K562 (cell line): ENCODE measurements around the gene TCHP. TPM values are rescaled to one million over a fixed set of nuclear protein-coding genes. Genes with fewer than 3 reads are reported as not detected.

ENCODE experiments used
- HCFC1 ChIP-seq: IDR thresholded peaks from 2 replicates; pipeline ENCODE4 v1.6.1; 2012; ENCODE audit warnings: low read depth, low read length, improper control_type of control experiment
- KLF16 ChIP-seq: IDR thresholded peaks from 2 replicates; pipeline ENCODE4 v1.6.1; 2016; ENCODE audit warnings: antibody characterized with exemption
- MED1 ChIP-seq: sonication (generic); formaldehyde crosslinking; IDR thresholded peaks from 2 replicates; pipeline ENCODE4 v1.8.1; 2023; ENCODE audit warnings: missing genetic modification reagents, borderline replicate concordance
- RB1 ChIP-seq: fragments of 450-650 bp; IDR thresholded peaks from 2 replicates; pipeline ENCODE4 v1.6.1; 2017; ENCODE audit warnings: low read depth, mild to moderate bottlenecking
- SAP30 ChIP-seq: fragments of 200-600 bp; sonication (generic); IDR thresholded peaks from 2 replicates; pipeline ENCODE4 v1.6.1; 2012; ENCODE audit warnings: borderline replicate concordance, low read depth, mild to moderate bottlenecking, moderate library complexity, low read length, control low read depth, inconsistent platforms; ENCODE audit not compliant: insufficient read depth, poor library complexity, severe bottlenecking
- SMARCE1 ChIP-seq: fragments of 450-650 bp; IDR thresholded peaks from 2 replicates; pipeline ENCODE4 v1.7.1; 2016; ENCODE audit warnings: mild to moderate bottlenecking
- TOE1 ChIP-seq, 2 experiments: fragments of 450-650 bp in 1 of 2; sonication (generic) in 1 of 2; formaldehyde crosslinking in 1 of 2; IDR thresholded peaks; 2 replicates each; pipeline versions ENCODE4 v1.7.1 to v1.8.0; 2016 to 2022; ENCODE audit warnings: borderline replicate concordance in 2 of 2, mild to moderate bottlenecking in 2 of 2, antibody characterized with exemption in 1 of 2, inconsistent platforms in 1 of 2, low read depth in 1 of 2, missing genetic modification reagents in 1 of 2, moderate library complexity in 1 of 2
- YY1 ChIP-seq, 3 experiments: IDR thresholded peaks; 2 replicates each; pipeline ENCODE4 v1.6.1; 2011; ENCODE audit warnings: low read length in 2 of 3, mild to moderate bottlenecking in 2 of 3, moderate library complexity in 2 of 3, borderline replicate concordance in 1 of 3, control low read depth in 1 of 3, low read depth in 1 of 3; ENCODE audit not compliant: insufficient read depth in 3 of 3, insufficient replicate concordance in 2 of 3, control insufficient read depth in 1 of 3, insufficient read length in 1 of 3; ENCODE audit errors: extremely low read depth in 1 of 3
- ZNF282 ChIP-seq: sonication (generic); formaldehyde crosslinking; IDR thresholded peaks from 2 replicates; pipeline ENCODE4 v1.8.1; 2023; ENCODE audit warnings: missing genetic modification reagents
- polyA plus RNA-seq, 8 experiments: library from polyadenylated mRNA; depleted of rRNA in 4 of 8; stranded (reverse) in 5 of 8; unstranded in 3 of 8; fragments of >200 nt; fragmentation: Nextera tagmentation in 2 of 8; fragmentation: Illumina TruSeq in 1 of 8; extraction: Ambion mirVana in 2 of 8; extraction: Trizol in 1 of 8; gene quantifications; 2 replicates each; pipeline versions ENCODE4 v1.2.1 to v1.2.3, GENCODE V29; 2011 to 2014; ENCODE audit warnings: inconsistent platforms in 1 of 8, missing spikeins in 1 of 8
- total RNA-seq, 7 experiments: library from RNA; depleted of rRNA in 6 of 7; stranded (reverse); fragments of >200 nt in 6 of 7; fragmentation: Illumina TruSeq in 2 of 7; extraction: Trizol in 2 of 7; gene quantifications; 2 replicates each; pipeline versions ENCODE4 v1.2.1 to v1.2.3, GENCODE V29; 2011 to 2021; ENCODE audit warnings: low replicate concordance in 1 of 7
- TF ChIP-seq, protein P1 (sequence below): IDR thresholded peaks from 2 replicates; pipeline ENCODE4 v1.6.1; 2011; ENCODE audit warnings: borderline replicate concordance, low read depth, mild to moderate bottlenecking, moderate library complexity, low read length; ENCODE audit not compliant: insufficient read depth, poor library complexity, severe bottlenecking
- TF ChIP-seq, protein P2 (sequence below), 3 experiments: fragments of 200-800 bp in 1 of 3; fragments of 250-450 bp in 1 of 3; fragments of 450-650 bp in 1 of 3; sonication (Bioruptor Pico) in 1 of 3; sonication (Bioruptor generic) in 1 of 3; formaldehyde crosslinking in 1 of 3; IDR thresholded peaks; 2 replicates each; pipeline versions ENCODE4 v1.6.1 to v1.8.0; 2016 to 2022; ENCODE audit warnings: mild to moderate bottlenecking in 2 of 3, missing genetic modification characterization in 2 of 3, missing compliant biosample characterization in 1 of 3, moderate library complexity in 1 of 3
- TF ChIP-seq, protein P3 (sequence below), 3 experiments: IDR thresholded peaks in 2 of 3; conservative IDR thresholded peaks in 1 of 3; 2 replicates each; pipeline ENCODE4 v1.5.1; 2011 to 2012; ENCODE audit warnings: low read length in 3 of 3, mild to moderate bottlenecking in 3 of 3, control low read depth in 2 of 3, improper control_type of control experiment in 1 of 3, inconsistent platforms in 1 of 3, low read depth in 1 of 3, mixed read lengths in 1 of 3, moderate library complexity in 1 of 3; ENCODE audit not compliant: insufficient read depth in 2 of 3
- TF ChIP-seq, protein P4 (sequence below): fragments of 200-800 bp; sonication (Bioruptor generic); IDR thresholded peaks from 2 replicates; pipeline ENCODE4 v1.6.1; 2017; ENCODE audit warnings: missing genetic modification characterization, missing compliant biosample characterization
- TF ChIP-seq, protein P5 (sequence below), 2 experiments: fragments of 450-650 bp; conservative IDR thresholded peaks; 2 replicates each; pipeline ENCODE4 v1.6.1; 2017; ENCODE audit warnings: mild to moderate bottlenecking in 2 of 2, moderate library complexity in 2 of 2

TCHP gene
- total and polyA plus RNA-seq, 9 of the 15 experiments (the other 6 are each of a cell fraction or from before 2014, with no cell fraction given): 3.4 to 30.4 (median 19.7) TPM

DNA sequence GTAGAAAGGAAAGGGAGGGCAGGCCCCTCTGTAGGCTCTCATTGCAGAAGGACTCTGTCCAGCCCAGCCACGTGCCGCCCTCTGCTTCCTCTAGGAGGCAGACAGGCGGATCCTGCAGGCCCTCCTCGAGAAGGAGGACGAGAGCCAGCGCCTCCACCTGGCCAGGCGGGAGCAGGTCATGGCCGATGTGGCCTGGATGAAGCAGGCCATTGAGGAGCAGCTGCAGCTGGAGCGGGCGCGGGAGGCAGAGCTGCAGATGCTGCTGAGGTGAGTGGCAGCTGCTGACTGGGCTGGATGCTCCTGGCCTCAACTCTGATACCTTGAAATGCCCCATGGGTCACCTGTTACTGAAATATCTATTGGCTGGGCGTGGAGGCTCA, 10.9 kb downstream of the TCHP start (continued):
- TF ChIP-seq SAP30 (no peak), HCFC1 (peak; percentile 43), SMARCE1 (no peak), RB1 (no peak), KLF16 (peak; percentile 67; the same call in 1 of the 2 replicates), ZNF282 (CRISPR knock-in tag) (no peak), TOE1 (IDR thresholded peaks at IDR 0.05; ENCODE audit: borderline replicate concordance) (0 out of 2 replicates have a peak, but pooled peaks have one; percentile 28), TOE1 (CRISPR knock-in tag; IDR thresholded peaks at IDR 0.05; ENCODE audit: borderline replicate concordance, low read depth) (no peak), MED1 (CRISPR knock-in tag) (no peak), YY1 (IDR thresholded peaks at IDR 0.05; ENCODE audit: borderline replicate concordance in 1 of 3, control insufficient read depth in 1 of 3, extremely low read depth in 1 of 3, insufficient read depth in 3 of 3, insufficient read length in 1 of 3, insufficient replicate concordance in 2 of 3, low read depth in 1 of 3, low read length in 2 of 3) (peak in 2 of 3 experiments; percentile 39 to 63)
- TF ChIP-seq, protein P1, sequence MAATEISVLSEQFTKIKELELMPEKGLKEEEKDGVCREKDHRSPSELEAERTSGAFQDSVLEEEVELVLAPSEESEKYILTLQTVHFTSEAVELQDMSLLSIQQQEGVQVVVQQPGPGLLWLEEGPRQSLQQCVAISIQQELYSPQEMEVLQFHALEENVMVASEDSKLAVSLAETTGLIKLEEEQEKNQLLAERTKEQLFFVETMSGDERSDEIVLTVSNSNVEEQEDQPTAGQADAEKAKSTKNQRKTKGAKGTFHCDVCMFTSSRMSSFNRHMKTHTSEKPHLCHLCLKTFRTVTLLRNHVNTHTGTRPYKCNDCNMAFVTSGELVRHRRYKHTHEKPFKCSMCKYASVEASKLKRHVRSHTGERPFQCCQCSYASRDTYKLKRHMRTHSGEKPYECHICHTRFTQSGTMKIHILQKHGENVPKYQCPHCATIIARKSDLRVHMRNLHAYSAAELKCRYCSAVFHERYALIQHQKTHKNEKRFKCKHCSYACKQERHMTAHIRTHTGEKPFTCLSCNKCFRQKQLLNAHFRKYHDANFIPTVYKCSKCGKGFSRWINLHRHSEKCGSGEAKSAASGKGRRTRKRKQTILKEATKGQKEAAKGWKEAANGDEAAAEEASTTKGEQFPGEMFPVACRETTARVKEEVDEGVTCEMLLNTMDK: peak; percentile 92
- TF ChIP-seq, protein P2, sequence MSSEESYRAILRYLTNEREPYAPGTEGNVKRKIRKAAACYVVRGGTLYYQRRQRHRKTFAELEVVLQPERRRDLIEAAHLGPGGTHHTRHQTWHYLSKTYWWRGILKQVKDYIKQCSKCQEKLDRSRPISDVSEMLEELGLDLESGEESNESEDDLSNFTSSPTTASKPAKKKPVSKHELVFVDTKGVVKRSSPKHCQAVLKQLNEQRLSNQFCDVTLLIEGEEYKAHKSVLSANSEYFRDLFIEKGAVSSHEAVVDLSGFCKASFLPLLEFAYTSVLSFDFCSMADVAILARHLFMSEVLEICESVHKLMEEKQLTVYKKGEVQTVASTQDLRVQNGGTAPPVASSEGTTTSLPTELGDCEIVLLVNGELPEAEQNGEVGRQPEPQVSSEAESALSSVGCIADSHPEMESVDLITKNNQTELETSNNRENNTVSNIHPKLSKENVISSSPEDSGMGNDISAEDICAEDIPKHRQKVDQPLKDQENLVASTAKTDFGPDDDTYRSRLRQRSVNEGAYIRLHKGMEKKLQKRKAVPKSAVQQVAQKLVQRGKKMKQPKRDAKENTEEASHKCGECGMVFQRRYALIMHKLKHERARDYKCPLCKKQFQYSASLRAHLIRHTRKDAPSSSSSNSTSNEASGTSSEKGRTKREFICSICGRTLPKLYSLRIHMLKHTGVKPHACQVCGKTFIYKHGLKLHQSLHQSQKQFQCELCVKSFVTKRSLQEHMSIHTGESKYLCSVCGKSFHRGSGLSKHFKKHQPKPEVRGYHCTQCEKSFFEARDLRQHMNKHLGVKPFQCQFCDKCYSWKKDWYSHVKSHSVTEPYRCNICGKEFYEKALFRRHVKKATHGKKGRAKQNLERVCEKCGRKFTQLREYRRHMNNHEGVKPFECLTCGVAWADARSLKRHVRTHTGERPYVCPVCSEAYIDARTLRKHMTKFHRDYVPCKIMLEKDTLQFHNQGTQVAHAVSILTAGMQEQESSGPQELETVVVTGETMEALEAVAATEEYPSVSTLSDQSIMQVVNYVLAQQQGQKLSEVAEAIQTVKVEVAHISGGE (CRISPR knock-in tag; IDR thresholded peaks at IDR 0.05): no peak
- TF ChIP-seq, protein P3, sequence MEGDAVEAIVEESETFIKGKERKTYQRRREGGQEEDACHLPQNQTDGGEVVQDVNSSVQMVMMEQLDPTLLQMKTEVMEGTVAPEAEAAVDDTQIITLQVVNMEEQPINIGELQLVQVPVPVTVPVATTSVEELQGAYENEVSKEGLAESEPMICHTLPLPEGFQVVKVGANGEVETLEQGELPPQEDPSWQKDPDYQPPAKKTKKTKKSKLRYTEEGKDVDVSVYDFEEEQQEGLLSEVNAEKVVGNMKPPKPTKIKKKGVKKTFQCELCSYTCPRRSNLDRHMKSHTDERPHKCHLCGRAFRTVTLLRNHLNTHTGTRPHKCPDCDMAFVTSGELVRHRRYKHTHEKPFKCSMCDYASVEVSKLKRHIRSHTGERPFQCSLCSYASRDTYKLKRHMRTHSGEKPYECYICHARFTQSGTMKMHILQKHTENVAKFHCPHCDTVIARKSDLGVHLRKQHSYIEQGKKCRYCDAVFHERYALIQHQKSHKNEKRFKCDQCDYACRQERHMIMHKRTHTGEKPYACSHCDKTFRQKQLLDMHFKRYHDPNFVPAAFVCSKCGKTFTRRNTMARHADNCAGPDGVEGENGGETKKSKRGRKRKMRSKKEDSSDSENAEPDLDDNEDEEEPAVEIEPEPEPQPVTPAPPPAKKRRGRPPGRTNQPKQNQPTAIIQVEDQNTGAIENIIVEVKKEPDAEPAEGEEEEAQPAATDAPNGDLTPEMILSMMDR (IDR thresholded peaks at IDR 0.05 in 2 of 3, conservative IDR thresholded peaks at IDR 0.05 in 1 of 3; ENCODE audit: insufficient read depth in 2 of 3, low read depth in 1 of 3, low read length in 3 of 3): peak; percentile 86 to 100 (median 98)
- TF ChIP-seq, protein P4, sequence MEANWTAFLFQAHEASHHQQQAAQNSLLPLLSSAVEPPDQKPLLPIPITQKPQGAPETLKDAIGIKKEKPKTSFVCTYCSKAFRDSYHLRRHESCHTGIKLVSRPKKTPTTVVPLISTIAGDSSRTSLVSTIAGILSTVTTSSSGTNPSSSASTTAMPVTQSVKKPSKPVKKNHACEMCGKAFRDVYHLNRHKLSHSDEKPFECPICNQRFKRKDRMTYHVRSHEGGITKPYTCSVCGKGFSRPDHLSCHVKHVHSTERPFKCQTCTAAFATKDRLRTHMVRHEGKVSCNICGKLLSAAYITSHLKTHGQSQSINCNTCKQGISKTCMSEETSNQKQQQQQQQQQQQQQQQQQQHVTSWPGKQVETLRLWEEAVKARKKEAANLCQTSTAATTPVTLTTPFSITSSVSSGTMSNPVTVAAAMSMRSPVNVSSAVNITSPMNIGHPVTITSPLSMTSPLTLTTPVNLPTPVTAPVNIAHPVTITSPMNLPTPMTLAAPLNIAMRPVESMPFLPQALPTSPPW (CRISPR knock-in tag): no peak
- TF ChIP-seq, protein P5, sequence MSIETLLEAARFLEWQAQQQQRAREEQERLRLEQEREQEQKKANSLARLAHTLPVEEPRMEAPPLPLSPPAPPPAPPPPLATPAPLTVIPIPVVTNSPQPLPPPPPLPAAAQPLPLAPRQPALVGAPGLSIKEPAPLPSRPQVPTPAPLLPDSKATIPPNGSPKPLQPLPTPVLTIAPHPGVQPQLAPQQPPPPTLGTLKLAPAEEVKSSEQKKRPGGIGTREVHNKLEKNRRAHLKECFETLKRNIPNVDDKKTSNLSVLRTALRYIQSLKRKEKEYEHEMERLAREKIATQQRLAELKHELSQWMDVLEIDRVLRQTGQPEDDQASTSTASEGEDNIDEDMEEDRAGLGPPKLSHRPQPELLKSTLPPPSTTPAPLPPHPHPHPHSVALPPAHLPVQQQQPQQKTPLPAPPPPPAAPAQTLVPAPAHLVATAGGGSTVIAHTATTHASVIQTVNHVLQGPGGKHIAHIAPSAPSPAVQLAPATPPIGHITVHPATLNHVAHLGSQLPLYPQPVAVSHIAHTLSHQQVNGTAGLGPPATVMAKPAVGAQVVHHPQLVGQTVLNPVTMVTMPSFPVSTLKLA (conservative IDR thresholded peaks at IDR 0.05): peak; percentile 58 to 61
